Loucy (cell line): Measurements from ENCODE around the gene ABAT.

Experiments
- CTCF ChIP-seq: fragments of 200-600 bp; sonication (generic); conservative IDR thresholded peaks from 2 replicates; pipeline ENCODE4 v1.5.1; 2014; ENCODE audit warnings: mild to moderate bottlenecking, antibody characterized with exemption, low read length
- EZH2phosphoT487 ChIP-seq: fragments of 200-600 bp; IDR thresholded peaks from 2 replicates; pipeline ENCODE4 v1.6.1; 2018; ENCODE audit warnings: antibody characterized with exemption, mild to moderate bottlenecking, moderate library complexity, borderline replicate concordance

DNA sequence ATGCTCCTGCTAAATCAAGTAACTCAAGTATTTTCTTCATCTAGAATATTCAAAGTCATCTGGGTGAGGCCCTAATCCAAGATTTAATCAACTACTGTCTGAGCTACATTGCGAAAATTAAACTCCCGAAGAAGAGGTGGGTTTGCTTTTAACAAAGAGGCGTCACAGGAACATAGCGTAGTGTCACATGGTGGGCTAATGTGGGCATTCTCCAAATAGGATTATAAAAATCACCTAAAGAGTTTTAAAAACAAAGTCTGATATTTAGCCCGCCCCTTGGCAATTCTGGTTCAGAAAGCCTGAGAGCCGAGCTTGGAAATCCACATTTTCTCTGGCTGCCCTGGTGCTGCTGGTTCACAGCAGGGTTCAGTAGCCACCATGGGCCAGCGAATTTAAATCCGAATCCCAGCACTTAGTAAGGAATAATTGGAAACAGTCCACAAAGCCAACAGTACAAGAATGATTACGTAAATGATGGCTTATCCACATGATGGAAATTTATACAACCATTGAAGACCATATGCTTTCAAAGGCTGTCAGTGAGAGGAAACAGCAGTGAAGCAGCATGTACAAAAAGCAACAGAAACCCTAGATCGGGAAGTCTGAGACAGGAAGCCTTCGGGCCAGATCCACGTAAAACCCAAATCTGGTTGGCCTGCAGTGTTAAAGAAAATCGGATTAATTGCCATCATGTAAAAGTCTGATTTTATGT, 132.0 kb downstream of the ABAT start:
- TF ChIP-seq CTCF (no peak), EZH2phosphoT487 (no peak)
